ENCODE data around the gene SMURF1. TPM values are rescaled to one million over a fixed set of nuclear protein-coding genes. Genes with fewer than 3 reads are reported as not detected.
"Not testable (repeated sequence)": the region's sequence is repeated elsewhere in the genome, so short reads cannot be mapped to it uniquely, and the experiment has no call there.

Gene SMURF1
- total and polyA plus RNA-seq, 2 experiments from 2014 or later: 11.9 to 24.5 TPM

- no peak for TF ChIP-seq CTCF (IDR thresholded peaks at IDR 0.05; ENCODE audit: low read depth, low read length)
- no peak for DNase-seq (ENCODE audit: low read depth in 1 of 2, low spot score in 1 of 2)
- Histone ChIP-seq H3K4me3 (no peak overlapping the region), H3K27ac (peak overlapping the region; percentile 28), H3K36me3 (no peaks in the 10 kb centered on the region), H3K27me3 (no peaks in the 10 kb centered on the region), H3K4me1 (ENCODE audit: low read depth) (no peaks in the 10 kb centered on the region), H3K9me3 (ENCODE audit: low read depth) (no peaks in the 10 kb centered on the region)
Observed at GRCh38 chr7:99105756-99106155, 38.2 kb downstream of the SMURF1 start.

GRCh38 chr7:99104631-99105030 is 39.3 kb downstream of the SMURF1 start:
- H3K27ac ChIP-seq: no peak overlapping the region
- no peaks in the 10 kb centered on the region for H3K4me1 ChIP-seq (ENCODE audit: low read depth)
- no peak for DNase-seq (ENCODE audit: low read depth in 1 of 2, low spot score in 1 of 2)
- H3K4me3 ChIP-seq: no peak overlapping the region
- no peaks in the 10 kb centered on the region for H3K27me3 ChIP-seq
- H3K9me3 ChIP-seq (ENCODE audit: low read depth): no peaks in the 10 kb centered on the region
- no peaks in the 10 kb centered on the region for H3K36me3 ChIP-seq
- TF ChIP-seq CTCF (IDR thresholded peaks at IDR 0.05; ENCODE audit: low read depth, low read length): no peak

- H3K27me3 ChIP-seq; DNase-seq (ENCODE audit: low read depth in 1 of 2, low spot score in 1 of 2); H3K27ac ChIP-seq; H3K4me1 ChIP-seq (ENCODE audit: low read depth); H3K36me3 ChIP-seq; H3K4me3 ChIP-seq; H3K9me3 ChIP-seq (ENCODE audit: low read depth): not testable (repeated sequence)
Observed at GRCh38 chr7:99103836-99104235, 40.1 kb downstream of the SMURF1 start.

- DNase-seq (ENCODE audit: low read depth in 1 of 2, low spot score in 1 of 2): no peak
- Histone ChIP-seq H3K27ac (no peak overlapping the region), H3K9me3 (ENCODE audit: low read depth) (no peaks in the 10 kb centered on the region), H3K27me3 (no peaks in the 10 kb centered on the region), H3K4me1 (ENCODE audit: low read depth) (no peaks in the 10 kb centered on the region), H3K36me3 (no peaks in the 10 kb centered on the region), H3K4me3 (no peak overlapping the region)
- no peak for TF ChIP-seq CTCF (IDR thresholded peaks at IDR 0.05; ENCODE audit: low read depth, low read length)
Observed at GRCh38 chr7:99102809-99103690, 40.9 kb downstream of the SMURF1 start.

- no peaks in the 10 kb centered on the region for H3K9me3 ChIP-seq (ENCODE audit: low read depth)
- H3K4me3 ChIP-seq: no peak overlapping the region
- no peak for TF ChIP-seq CTCF (IDR thresholded peaks at IDR 0.05; ENCODE audit: low read depth, low read length)
- H3K4me1 ChIP-seq (ENCODE audit: low read depth): no peaks in the 10 kb centered on the region
- no peak for DNase-seq (ENCODE audit: low read depth in 1 of 2, low spot score in 1 of 2)
- H3K27me3 ChIP-seq: no peaks in the 10 kb centered on the region
- H3K36me3 ChIP-seq: no peaks in the 10 kb centered on the region
- no peak overlapping the region for H3K27ac ChIP-seq
Observed at GRCh38 chr7:99102361-99102760, 41.5 kb downstream of the SMURF1 start.

GRCh38 chr7:99101516-99101915 is 42.4 kb downstream of the SMURF1 start:
- not testable (repeated sequence) for H3K27me3 ChIP-seq; H3K27ac ChIP-seq; H3K4me1 ChIP-seq (ENCODE audit: low read depth); H3K36me3 ChIP-seq; DNase-seq (ENCODE audit: low read depth in 1 of 2, low spot score in 1 of 2); H3K9me3 ChIP-seq (ENCODE audit: low read depth); H3K4me3 ChIP-seq

Data from cardiac muscle cell (in vitro differentiated cells and primary cell).